Measurements from ENCODE around the gene FAM171A2.

DNA sequence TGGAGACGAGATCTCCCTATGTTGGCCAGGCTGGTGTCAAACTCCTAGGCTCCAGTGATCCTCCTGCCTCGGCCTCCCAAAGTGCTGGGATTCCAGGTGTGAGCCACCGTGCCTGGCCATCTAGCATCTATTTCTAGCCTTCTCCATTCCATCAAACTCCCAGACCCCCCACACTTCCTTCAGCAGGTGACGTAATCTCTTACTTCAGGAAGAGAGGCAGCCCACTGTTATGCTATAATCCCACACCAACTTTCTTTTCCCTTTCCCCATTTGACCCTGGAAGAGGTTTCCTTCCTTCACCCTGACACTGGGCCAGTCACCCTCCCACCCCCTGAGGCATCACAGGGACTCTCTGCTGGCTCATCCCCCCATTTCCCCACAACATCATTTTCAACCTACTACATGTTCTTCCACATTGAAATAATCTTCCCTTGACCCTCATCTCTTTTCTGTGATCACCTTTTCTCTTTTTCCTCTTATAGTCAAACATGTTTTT is 18.2 kb upstream of the FAM171A2 start:
- TF ChIP-seq, protein P1, sequence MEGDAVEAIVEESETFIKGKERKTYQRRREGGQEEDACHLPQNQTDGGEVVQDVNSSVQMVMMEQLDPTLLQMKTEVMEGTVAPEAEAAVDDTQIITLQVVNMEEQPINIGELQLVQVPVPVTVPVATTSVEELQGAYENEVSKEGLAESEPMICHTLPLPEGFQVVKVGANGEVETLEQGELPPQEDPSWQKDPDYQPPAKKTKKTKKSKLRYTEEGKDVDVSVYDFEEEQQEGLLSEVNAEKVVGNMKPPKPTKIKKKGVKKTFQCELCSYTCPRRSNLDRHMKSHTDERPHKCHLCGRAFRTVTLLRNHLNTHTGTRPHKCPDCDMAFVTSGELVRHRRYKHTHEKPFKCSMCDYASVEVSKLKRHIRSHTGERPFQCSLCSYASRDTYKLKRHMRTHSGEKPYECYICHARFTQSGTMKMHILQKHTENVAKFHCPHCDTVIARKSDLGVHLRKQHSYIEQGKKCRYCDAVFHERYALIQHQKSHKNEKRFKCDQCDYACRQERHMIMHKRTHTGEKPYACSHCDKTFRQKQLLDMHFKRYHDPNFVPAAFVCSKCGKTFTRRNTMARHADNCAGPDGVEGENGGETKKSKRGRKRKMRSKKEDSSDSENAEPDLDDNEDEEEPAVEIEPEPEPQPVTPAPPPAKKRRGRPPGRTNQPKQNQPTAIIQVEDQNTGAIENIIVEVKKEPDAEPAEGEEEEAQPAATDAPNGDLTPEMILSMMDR (IDR thresholded peaks at IDR 0.05): no peak
- no peak for TF ChIP-seq POLR2A (IDR thresholded peaks at IDR 0.05)

Measured in Peyer's patch (tissue), 4 donors.